ENCODE data around the gene MEP1B.
"Not testable (repeated sequence)": the region's sequence is repeated elsewhere in the genome, so short reads cannot be mapped to it uniquely, and the experiment has no call there.

The MEP1B gene

DNA sequence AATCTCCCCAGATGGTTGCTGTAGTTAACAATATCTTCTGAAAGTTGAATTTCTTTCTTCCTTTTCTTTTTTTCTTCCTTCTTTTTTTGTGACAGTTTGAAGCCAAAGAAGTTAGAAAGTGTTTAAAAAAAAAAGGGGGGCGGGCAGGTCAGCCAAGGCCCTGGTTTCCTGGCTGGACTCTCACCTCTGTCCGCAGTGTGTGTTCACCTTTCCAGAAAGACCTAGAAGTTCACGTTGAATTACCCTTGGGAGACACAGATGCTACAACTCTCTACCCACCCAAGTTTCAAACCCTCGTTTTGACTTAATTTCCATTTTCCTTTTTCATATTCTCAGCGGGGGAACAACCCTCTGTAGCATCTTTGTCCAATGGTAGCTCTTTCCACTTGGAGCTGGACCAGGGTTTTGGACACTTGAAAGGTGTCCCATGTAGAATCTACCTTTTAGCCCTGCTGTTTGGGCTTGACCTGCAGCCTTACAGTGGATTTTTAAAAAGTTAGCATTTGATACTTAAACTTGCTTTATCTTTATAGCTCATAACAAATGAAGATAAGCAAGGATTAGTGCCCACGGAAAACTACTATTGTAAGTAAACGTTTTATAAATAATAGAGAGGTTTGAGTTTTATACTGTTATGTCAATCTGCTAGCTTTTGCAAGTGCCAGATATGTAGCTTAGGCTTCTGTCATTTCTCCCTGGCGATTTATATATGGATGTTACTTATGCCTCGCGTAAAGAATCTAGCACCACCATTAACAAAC lies 20.0 kb downstream of the MEP1B start:
- Histone ChIP-seq H3K27ac (ENCODE audit: low read depth, low read length) (no peak overlapping the region), H3K9ac (ENCODE audit: low read depth, low read length) (no peak overlapping the region), H3K9me3 (ENCODE audit: control insufficient read depth, insufficient read depth, low read length) (no peaks in the 10 kb centered on the region), H3K27me3 (ENCODE audit: control insufficient read depth, insufficient read depth, low read length) (no peaks in the 10 kb centered on the region), H3K4me1 (ENCODE audit: control insufficient read depth, insufficient read depth, low read length) (no peaks in the 10 kb centered on the region), H3K36me3 (ENCODE audit: control insufficient read depth, insufficient read depth, low read length) (no peaks in the 10 kb centered on the region), H3K4me3 (ENCODE audit: low read depth, low read length) (no peak overlapping the region)

DNA sequence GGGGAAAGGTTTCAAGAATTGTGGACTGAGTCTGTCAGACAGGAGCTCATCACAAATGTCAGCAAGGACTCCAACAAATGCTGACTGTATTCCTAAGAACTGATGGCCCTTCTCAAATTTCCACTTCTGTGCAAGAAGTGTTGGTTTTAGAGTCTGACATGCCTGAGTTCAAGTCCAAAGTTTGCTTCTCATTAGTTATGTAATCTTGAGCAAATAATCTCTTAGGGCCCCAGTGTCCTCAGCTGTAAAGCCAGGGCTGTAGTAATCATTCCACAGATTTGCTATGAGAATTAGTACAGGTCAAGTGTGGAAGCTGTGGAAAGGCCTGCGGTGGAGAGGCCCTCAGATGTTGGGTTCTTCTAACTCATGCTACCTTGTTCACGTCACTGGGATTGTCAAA lies 23.9 kb downstream of the MEP1B start:
- H3K4me1 ChIP-seq (ENCODE audit: control insufficient read depth, insufficient read depth, low read length), result no peaks in the 10 kb centered on the region
- H3K9me3 ChIP-seq (ENCODE audit: control insufficient read depth, insufficient read depth, low read length), result no peaks in the 10 kb centered on the region
- no peak overlapping the region for H3K27ac ChIP-seq (ENCODE audit: low read depth, low read length)
- no peaks in the 10 kb centered on the region for H3K36me3 ChIP-seq (ENCODE audit: control insufficient read depth, insufficient read depth, low read length)
- no peak overlapping the region for H3K4me3 ChIP-seq (ENCODE audit: low read depth, low read length)
- no peak overlapping the region for H3K9ac ChIP-seq (ENCODE audit: low read depth, low read length)
- H3K27me3 ChIP-seq (ENCODE audit: control insufficient read depth, insufficient read depth, low read length), result no peaks in the 10 kb centered on the region

DNA sequence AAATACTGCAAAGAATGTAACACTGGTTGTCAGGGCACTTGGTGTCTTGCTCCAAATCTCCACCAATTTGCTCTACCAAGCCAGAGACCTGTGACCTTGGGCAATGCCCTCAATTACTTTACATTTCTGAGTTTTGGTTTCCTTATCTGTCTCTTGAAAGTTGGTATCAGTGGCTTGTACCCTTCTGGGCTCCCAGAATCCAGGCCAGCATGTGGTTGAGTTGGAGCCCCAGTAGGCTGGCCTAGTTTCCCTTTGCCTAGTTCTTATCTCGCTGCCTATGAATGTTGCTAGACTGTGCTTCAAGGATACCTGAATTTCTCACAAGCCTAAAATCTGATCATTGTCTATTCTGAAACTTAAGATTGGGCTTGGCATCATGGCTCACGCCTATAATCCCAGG lies 26.6 kb downstream of the MEP1B start:
- Histone ChIP-seq H3K9ac (ENCODE audit: low read depth, low read length) (no peak overlapping the region), H3K4me3 (ENCODE audit: low read depth, low read length) (no peak overlapping the region)

GRCh38 chr18:32219431-32220018 lies 29.7 kb downstream of the MEP1B start:
- no peak overlapping the region for H3K9ac ChIP-seq (ENCODE audit: low read depth, low read length)
- H3K4me1 ChIP-seq (ENCODE audit: control insufficient read depth, insufficient read depth, low read length), result no peaks in the 10 kb centered on the region
- no peak overlapping the region for H3K4me3 ChIP-seq (ENCODE audit: low read depth, low read length)
- no peaks in the 10 kb centered on the region for H3K27me3 ChIP-seq (ENCODE audit: control insufficient read depth, insufficient read depth, low read length)
- no peak overlapping the region for H3K27ac ChIP-seq (ENCODE audit: low read depth, low read length)
- H3K9me3 ChIP-seq (ENCODE audit: control insufficient read depth, insufficient read depth, low read length), result no peaks in the 10 kb centered on the region
- no peaks in the 10 kb centered on the region for H3K36me3 ChIP-seq (ENCODE audit: control insufficient read depth, insufficient read depth, low read length)

More for the DNA sequence above, 26.6 kb downstream of the MEP1B start:
- Histone ChIP-seq H3K4me1 (ENCODE audit: control insufficient read depth, insufficient read depth, low read length) (no peaks in the 10 kb centered on the region), H3K27me3 (ENCODE audit: control insufficient read depth, insufficient read depth, low read length) (no peaks in the 10 kb centered on the region), H3K27ac (ENCODE audit: low read depth, low read length) (no peak overlapping the region), H3K9me3 (ENCODE audit: control insufficient read depth, insufficient read depth, low read length) (no peaks in the 10 kb centered on the region), H3K36me3 (ENCODE audit: control insufficient read depth, insufficient read depth, low read length) (no peaks in the 10 kb centered on the region)

DNA sequence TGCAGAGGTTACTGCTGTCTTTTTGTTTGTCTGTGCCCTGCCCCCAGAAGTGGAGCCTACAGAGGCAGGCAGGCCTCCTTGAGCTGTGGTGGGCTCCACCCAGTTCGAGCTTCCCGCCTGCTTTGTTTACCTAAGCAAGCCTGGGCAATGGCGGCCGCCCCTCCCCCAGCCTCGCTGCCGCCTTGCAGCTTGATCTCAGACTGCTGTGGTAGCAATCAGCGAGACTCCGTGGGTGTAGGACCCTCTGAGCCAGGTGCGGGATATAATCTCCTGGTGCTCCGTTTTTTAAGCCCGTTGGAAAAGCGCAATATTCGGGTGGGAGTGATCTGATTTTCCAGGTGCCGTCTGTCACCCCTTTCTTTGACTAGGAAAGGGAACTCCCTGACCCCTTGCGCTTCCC lies 43.5 kb downstream of the MEP1B start:
- H3K27me3 ChIP-seq (ENCODE audit: control insufficient read depth, insufficient read depth, low read length); H3K9ac ChIP-seq (ENCODE audit: low read depth, low read length); H3K9me3 ChIP-seq (ENCODE audit: control insufficient read depth, insufficient read depth, low read length); H3K27ac ChIP-seq (ENCODE audit: low read depth, low read length); H3K36me3 ChIP-seq (ENCODE audit: control insufficient read depth, insufficient read depth, low read length); H3K4me1 ChIP-seq (ENCODE audit: control insufficient read depth, insufficient read depth, low read length); H3K4me3 ChIP-seq (ENCODE audit: low read depth, low read length): not testable (repeated sequence)

DNA sequence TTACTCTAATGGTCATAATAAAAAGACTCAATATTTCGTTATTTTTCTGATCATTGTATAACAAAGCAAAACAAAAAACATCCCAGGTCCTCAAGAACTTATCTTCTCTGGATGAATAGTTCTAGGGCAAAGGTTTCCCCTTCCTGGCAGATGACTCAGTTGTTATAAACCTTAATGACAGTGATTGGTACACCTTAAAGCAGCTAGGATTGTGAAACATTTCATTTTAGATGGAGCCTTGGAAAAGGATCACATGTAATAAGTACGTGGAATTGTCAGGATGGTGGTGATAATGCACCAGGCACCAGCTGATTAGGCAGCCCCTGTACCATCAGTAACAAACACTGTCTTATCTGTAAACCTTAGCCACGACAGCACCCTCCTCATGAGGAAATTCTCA lies 47.2 kb downstream of the MEP1B start:
- Histone ChIP-seq H3K9ac (ENCODE audit: low read depth, low read length) (no peak overlapping the region), H3K9me3 (ENCODE audit: control insufficient read depth, insufficient read depth, low read length) (peaks cover 5% of the 10 kb centered on the region; the same call in 1 of the 2 replicates), H3K27me3 (ENCODE audit: control insufficient read depth, insufficient read depth, low read length) (no peaks in the 10 kb centered on the region), H3K4me3 (ENCODE audit: low read depth, low read length) (no peak overlapping the region), H3K4me1 (ENCODE audit: control insufficient read depth, insufficient read depth, low read length) (peaks cover 22% of the 10 kb centered on the region), H3K36me3 (ENCODE audit: control insufficient read depth, insufficient read depth, low read length) (no peaks in the 10 kb centered on the region), H3K27ac (ENCODE audit: low read depth, low read length) (no peak overlapping the region)

DNA sequence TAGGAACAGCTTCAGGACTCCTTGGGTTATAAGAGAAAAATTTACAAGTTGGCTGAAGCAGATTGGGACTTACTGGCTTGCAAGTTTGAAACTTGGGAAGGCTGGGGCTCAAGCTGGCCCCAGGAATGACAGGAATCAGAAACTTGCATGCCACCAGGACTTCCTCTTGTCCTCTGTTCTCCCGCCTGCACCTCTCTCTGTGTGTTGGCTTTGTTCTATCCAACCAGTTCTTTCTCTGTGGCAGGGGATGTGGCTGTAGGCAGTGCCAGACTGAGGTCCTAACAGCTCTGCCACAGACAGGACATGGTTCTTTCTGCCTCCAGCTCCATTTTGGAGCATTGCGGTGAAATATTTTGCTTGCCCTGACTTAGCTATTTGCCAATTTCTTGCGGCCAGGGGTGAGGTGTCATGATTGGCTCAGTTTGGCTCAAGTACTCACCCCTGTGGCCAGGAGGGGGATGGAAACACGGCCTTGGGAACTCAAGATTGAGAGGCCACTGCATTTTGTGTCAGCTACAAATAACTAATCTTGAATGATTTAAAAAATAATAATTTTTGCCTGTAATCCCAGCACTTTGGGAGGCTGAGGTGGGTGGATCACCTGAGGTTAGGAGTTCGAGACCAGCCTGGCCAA lies 48.9 kb downstream of the MEP1B start:
- H3K9ac ChIP-seq (ENCODE audit: low read depth, low read length), result no peak overlapping the region
- no peak overlapping the region for H3K27ac ChIP-seq (ENCODE audit: low read depth, low read length)
- H3K36me3 ChIP-seq (ENCODE audit: control insufficient read depth, insufficient read depth, low read length), result no peaks in the 10 kb centered on the region
- no peaks in the 10 kb centered on the region for H3K27me3 ChIP-seq (ENCODE audit: control insufficient read depth, insufficient read depth, low read length)
- H3K4me1 ChIP-seq (ENCODE audit: control insufficient read depth, insufficient read depth, low read length), result peaks cover 28% of the 10 kb centered on the region
- no peak overlapping the region for H3K4me3 ChIP-seq (ENCODE audit: low read depth, low read length)
- H3K9me3 ChIP-seq (ENCODE audit: control insufficient read depth, insufficient read depth, low read length), result peaks cover 5% of the 10 kb centered on the region; the same call in 1 of the 2 replicates

- no peaks in the 10 kb centered on the region for H3K27me3 ChIP-seq (ENCODE audit: control insufficient read depth, insufficient read depth, low read length)
- H3K36me3 ChIP-seq (ENCODE audit: control insufficient read depth, insufficient read depth, low read length), result no peaks in the 10 kb centered on the region
- H3K4me3 ChIP-seq (ENCODE audit: low read depth, low read length), result no peak overlapping the region
- no peak overlapping the region for H3K27ac ChIP-seq (ENCODE audit: low read depth, low read length)
- peaks cover 28% of the 10 kb centered on the region for H3K4me1 ChIP-seq (ENCODE audit: control insufficient read depth, insufficient read depth, low read length)
- no peak overlapping the region for H3K9ac ChIP-seq (ENCODE audit: low read depth, low read length)
- no peaks in the 10 kb centered on the region for H3K9me3 ChIP-seq (ENCODE audit: control insufficient read depth, insufficient read depth, low read length)
Observed at GRCh38 chr18:32242395-32242794, 52.6 kb downstream of the MEP1B start.

DNA sequence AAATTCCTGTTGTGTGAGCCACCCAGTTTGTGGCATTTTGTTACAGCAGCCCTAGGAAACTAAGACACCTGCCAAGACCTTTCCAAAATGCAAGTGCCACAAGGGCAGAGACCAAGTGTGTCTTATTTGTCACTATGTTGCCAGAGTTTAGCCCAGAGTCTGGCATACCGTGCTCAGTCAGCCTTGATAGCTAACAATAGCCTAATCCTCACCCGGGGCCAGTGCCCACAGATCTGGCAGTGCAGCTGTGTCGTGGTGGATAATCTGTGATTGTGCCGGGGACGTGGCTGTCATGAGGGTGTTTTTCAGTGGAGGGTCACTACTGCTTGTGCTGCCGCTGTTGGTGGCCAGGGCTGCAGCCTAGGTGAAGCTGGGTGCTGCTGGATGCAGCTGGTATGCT lies 53.5 kb downstream of the MEP1B start:
- Histone ChIP-seq H3K9ac (ENCODE audit: low read depth, low read length) (no peak overlapping the region), H3K4me1 (ENCODE audit: control insufficient read depth, insufficient read depth, low read length) (peaks cover 26% of the 10 kb centered on the region), H3K4me3 (ENCODE audit: low read depth, low read length) (no peak overlapping the region), H3K27me3 (ENCODE audit: control insufficient read depth, insufficient read depth, low read length) (no peaks in the 10 kb centered on the region), H3K36me3 (ENCODE audit: control insufficient read depth, insufficient read depth, low read length) (no peaks in the 10 kb centered on the region), H3K27ac (ENCODE audit: low read depth, low read length) (no peak overlapping the region), H3K9me3 (ENCODE audit: control insufficient read depth, insufficient read depth, low read length) (no peaks in the 10 kb centered on the region)

GRCh38 chr18:32244881-32245280 lies 55.0 kb downstream of the MEP1B start:
- H3K27me3 ChIP-seq (ENCODE audit: control insufficient read depth, insufficient read depth, low read length), result no peaks in the 10 kb centered on the region
- no peaks in the 10 kb centered on the region for H3K9me3 ChIP-seq (ENCODE audit: control insufficient read depth, insufficient read depth, low read length)
- peaks cover 21% of the 10 kb centered on the region for H3K4me1 ChIP-seq (ENCODE audit: control insufficient read depth, insufficient read depth, low read length)
- no peak overlapping the region for H3K9ac ChIP-seq (ENCODE audit: low read depth, low read length)
- no peaks in the 10 kb centered on the region for H3K36me3 ChIP-seq (ENCODE audit: control insufficient read depth, insufficient read depth, low read length)
- H3K4me3 ChIP-seq (ENCODE audit: low read depth, low read length), result no peak overlapping the region
- H3K27ac ChIP-seq (ENCODE audit: low read depth, low read length), result no peak overlapping the region
